Glutamatergic neuron (in vitro differentiated cells): ENCODE data around the gene AMOTL1. TPM values are rescaled to one million over a fixed set of nuclear protein-coding genes. Genes with fewer than 3 reads are reported as not detected.

Source experiments
- DNase-seq: peaks from one replicate; pipeline ENCODE4 v3.0.0; 2022
- H3K27ac Mint-ChIP-seq: one replicate; pipeline ENCODE4 v1.8.0; 2020; ENCODE audit warnings: mild to moderate bottlenecking, mixed read lengths, inconsistent platforms; ENCODE audit not compliant: unreplicated experiment
- H3K27me3 Mint-ChIP-seq: one replicate; pipeline ENCODE4 v1.8.0; 2020; ENCODE audit warnings: mild to moderate bottlenecking, moderate library complexity, mixed read lengths, inconsistent platforms; ENCODE audit not compliant: unreplicated experiment
- H3K36me3 Mint-ChIP-seq: one replicate; pipeline ENCODE4 v1.8.0; 2020; ENCODE audit warnings: mild to moderate bottlenecking, mixed read lengths, inconsistent platforms; ENCODE audit not compliant: unreplicated experiment
- H3K4me1 Mint-ChIP-seq: one replicate; pipeline ENCODE4 v1.8.0; 2020; ENCODE audit warnings: mild to moderate bottlenecking, low read depth, mixed read lengths, inconsistent platforms; ENCODE audit not compliant: unreplicated experiment
- H3K4me3 Mint-ChIP-seq: one replicate; pipeline ENCODE4 v1.8.0; 2020; ENCODE audit warnings: mild to moderate bottlenecking, mixed read lengths, inconsistent platforms; ENCODE audit not compliant: unreplicated experiment
- H3K9me3 Mint-ChIP-seq: one replicate; pipeline ENCODE4 v1.8.0; 2020; ENCODE audit warnings: mild to moderate bottlenecking, moderate library complexity, mixed read lengths, inconsistent platforms; ENCODE audit not compliant: unreplicated experiment
- CTCF ChIP-seq: fragments of 200-600 bp; sonication (generic); IDR thresholded peaks from one replicate; pipeline ENCODE4 v1.5.0; 2021; ENCODE audit not compliant: partially characterized antibody, unreplicated experiment
- total RNA-seq: library from RNA; stranded (reverse); fragmentation: NEBNext Ultra II Directional; extraction: Animal tissue kit (Norgen Biotek cat#: 25700); gene quantifications from one replicate; pipeline ENCODE4 v1.2.1, GENCODE V29; 2021; ENCODE audit not compliant: unreplicated experiment

The AMOTL1 gene
- total RNA-seq, 1 donor from 2014 or later: 27.6 TPM

GRCh38 chr11:94786264-94787126 is 18.3 kb downstream of the AMOTL1 start:
- peak; percentile 76 for TF ChIP-seq CTCF
- Mint-ChIP-seq H3K27me3 (no peaks in the 10 kb centered on the region), H3K36me3 (no peaks in the 10 kb centered on the region), H3K4me3 (no peak overlapping the region), H3K27ac (no peak overlapping the region), H3K4me1 (peaks cover 12% of the 10 kb centered on the region), H3K9me3 (no peaks in the 10 kb centered on the region)
- DNase-seq: no peak

- TF ChIP-seq CTCF: no peak
- Mint-ChIP-seq H3K4me3 (no peak overlapping the region), H3K27me3 (peaks cover 4% of the 10 kb centered on the region), H3K4me1 (peaks cover 12% of the 10 kb centered on the region), H3K27ac (no peak overlapping the region), H3K9me3 (no peaks in the 10 kb centered on the region), H3K36me3 (no peaks in the 10 kb centered on the region)
- DNase-seq: no peak
Measured at GRCh38 chr11:94787801-94788200, 19.6 kb downstream of the AMOTL1 start.

GRCh38 chr11:94788396-94788795 is 20.2 kb downstream of the AMOTL1 start:
- H3K4me3 Mint-ChIP-seq: no peak overlapping the region
- no peak overlapping the region for H3K27ac Mint-ChIP-seq
- DNase-seq: no peak
- TF ChIP-seq CTCF: no peak
- H3K36me3 Mint-ChIP-seq: no peaks in the 10 kb centered on the region
- H3K4me1 Mint-ChIP-seq: peaks cover 12% of the 10 kb centered on the region
- peaks cover 4% of the 10 kb centered on the region for H3K27me3 Mint-ChIP-seq
- H3K9me3 Mint-ChIP-seq: no peaks in the 10 kb centered on the region

GRCh38 chr11:94790197-94790596 is 22.0 kb downstream of the AMOTL1 start:
- H3K4me1 Mint-ChIP-seq: peaks cover 13% of the 10 kb centered on the region
- no peak overlapping the region for H3K4me3 Mint-ChIP-seq
- H3K27ac Mint-ChIP-seq: no peak overlapping the region
- peaks cover 1% of the 10 kb centered on the region for H3K9me3 Mint-ChIP-seq
- H3K27me3 Mint-ChIP-seq: peaks cover 4% of the 10 kb centered on the region
- no peak for DNase-seq
- no peak for TF ChIP-seq CTCF
- no peaks in the 10 kb centered on the region for H3K36me3 Mint-ChIP-seq

- TF ChIP-seq CTCF: no peak
- Mint-ChIP-seq H3K36me3 (no peaks in the 10 kb centered on the region), H3K27me3 (peaks cover 4% of the 10 kb centered on the region), H3K4me1 (peaks cover 8% of the 10 kb centered on the region), H3K9me3 (peaks cover 1% of the 10 kb centered on the region), H3K27ac (no peak overlapping the region), H3K4me3 (no peak overlapping the region)
- DNase-seq: no peak
Measured at GRCh38 chr11:94790661-94791180, 22.6 kb downstream of the AMOTL1 start.
